ENCODE results near the gene PCED1B. TPM values are rescaled to one million over a fixed set of nuclear protein-coding genes. Genes with fewer than 3 reads are reported as not detected.

Gene PCED1B
- total and polyA plus RNA-seq, 12 donors = 0.49 to 4.8 (median 0.88) TPM

- no peaks in the 10 kb centered on the region for H3K36me3 ChIP-seq
- ATAC-seq = no peak
- no peaks in the 10 kb centered on the region for H3K27me3 ChIP-seq
- H3K4me3 ChIP-seq = no peak overlapping the region
- no peak for TF ChIP-seq CTCF (IDR thresholded peaks at IDR 0.05)
- peaks cover 0 to 47% (median 7%) of the 10 kb centered on the region in 11 donors for H3K9me3 ChIP-seq
- intact Hi-C loops (cut with DNase I) = no loop called here
- H3K27ac ChIP-seq = no peak overlapping the region
- whole genome bisulfite sequencing, 2 donors = 97 to 98% methylated on average over 3 of the region's 3 CpGs
- peaks cover 0 to 7% (median 0%) of the 10 kb centered on the region in 9 donors for H3K4me1 ChIP-seq
- DNase-seq = no peak
Observed at GRCh38 chr12:47251919-47252318, 172.5 kb downstream of the PCED1B start.

GRCh38 chr12:47264951-47265350 lies 185.5 kb downstream of the PCED1B start:
- DNase-seq = no peak
- no peak for TF ChIP-seq CTCF (IDR thresholded peaks at IDR 0.05)
- H3K27ac ChIP-seq = no peak overlapping the region
- no peak overlapping the region for H3K4me3 ChIP-seq
- peaks cover 0 to 10% (median 0%) of the 10 kb centered on the region in 7 donors for H3K27me3 ChIP-seq
- H3K36me3 ChIP-seq = no peaks in the 10 kb centered on the region
- no peak for ATAC-seq
- 87 to 91% methylated on average over 4 of the region's 4 CpGs for WGBS, 2 donors
- no peaks in the 10 kb centered on the region for H3K4me1 ChIP-seq
- H3K9me3 ChIP-seq = no peaks in the 10 kb centered on the region
- intact Hi-C loops (cut with DNase I) = no loop called here

- peaks cover 0 to 10% (median 0%) of the 10 kb centered on the region in 7 donors for H3K27me3 ChIP-seq
- no peak overlapping the region for H3K27ac ChIP-seq
- intact Hi-C loops (cut with DNase I) = no loop called here
- no peaks in the 10 kb centered on the region for H3K4me1 ChIP-seq
- no peaks in the 10 kb centered on the region for H3K36me3 ChIP-seq
- ATAC-seq (no peak), DNase-seq (no peak)
- no peaks in the 10 kb centered on the region for H3K9me3 ChIP-seq
- H3K4me3 ChIP-seq = no peak overlapping the region
- WGBS, 2 donors = 86 to 92% methylated on average over 4 of the region's 4 CpGs
- TF ChIP-seq CTCF (IDR thresholded peaks at IDR 0.05) = no peak
Observed at GRCh38 chr12:47265391-47265790, 186.0 kb downstream of the PCED1B start.

- DNase-seq (no peak), ATAC-seq (no peak)
- 92 to 94% methylated on average over 4 of the region's 4 CpGs for WGBS, 2 donors
- no peak overlapping the region for H3K4me3 ChIP-seq
- no peak overlapping the region for H3K27ac ChIP-seq
- intact Hi-C loops (cut with DNase I) = no loop called here
- H3K4me1 ChIP-seq = no peaks in the 10 kb centered on the region
- H3K9me3 ChIP-seq = no peaks in the 10 kb centered on the region
- H3K36me3 ChIP-seq = no peaks in the 10 kb centered on the region
- peaks cover 0 to 16% (median 0%) of the 10 kb centered on the region in 7 donors for H3K27me3 ChIP-seq
- TF ChIP-seq CTCF (IDR thresholded peaks at IDR 0.05) = no peak
Observed at GRCh38 chr12:47267571-47267970, 188.2 kb downstream of the PCED1B start.
